ENCODE measurements around the gene FAM107B.
"Not testable (repeated sequence)": the region's sequence is repeated elsewhere in the genome, so short reads cannot be mapped to it uniquely, and the experiment has no call there.

The FAM107B gene

DNA sequence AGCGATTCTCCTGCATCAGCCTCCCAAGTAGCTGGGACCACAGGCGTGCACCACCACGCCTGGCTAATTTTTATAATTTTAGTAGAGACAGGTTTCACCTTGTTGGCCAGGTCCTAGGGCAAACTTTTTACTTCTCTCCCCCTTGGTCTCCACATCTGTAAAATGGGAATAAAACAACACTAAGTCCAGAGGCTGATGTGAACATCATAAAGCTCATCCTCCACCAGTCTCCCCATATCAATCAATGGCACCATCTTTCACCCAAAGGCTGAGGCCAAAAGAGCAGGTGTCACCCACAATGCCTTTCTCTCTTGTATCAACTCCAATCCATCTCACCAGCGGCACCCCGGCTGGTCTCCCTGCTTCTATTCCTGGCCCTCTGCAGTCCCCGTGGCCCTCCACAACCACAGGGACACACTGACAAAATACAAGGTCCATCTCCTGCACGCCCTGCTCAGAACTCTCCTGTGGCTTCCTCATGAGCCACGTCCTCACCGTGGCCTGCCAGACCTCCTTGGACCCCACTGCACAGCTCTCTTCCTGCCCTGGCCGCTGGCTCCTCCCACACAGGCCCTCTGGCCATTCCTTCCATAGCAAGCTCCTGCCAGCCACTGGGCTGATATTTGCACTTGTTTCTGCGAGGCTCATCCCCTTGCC, 179.0 kb downstream of the FAM107B start:
- DNase-seq: no peak

DNA sequence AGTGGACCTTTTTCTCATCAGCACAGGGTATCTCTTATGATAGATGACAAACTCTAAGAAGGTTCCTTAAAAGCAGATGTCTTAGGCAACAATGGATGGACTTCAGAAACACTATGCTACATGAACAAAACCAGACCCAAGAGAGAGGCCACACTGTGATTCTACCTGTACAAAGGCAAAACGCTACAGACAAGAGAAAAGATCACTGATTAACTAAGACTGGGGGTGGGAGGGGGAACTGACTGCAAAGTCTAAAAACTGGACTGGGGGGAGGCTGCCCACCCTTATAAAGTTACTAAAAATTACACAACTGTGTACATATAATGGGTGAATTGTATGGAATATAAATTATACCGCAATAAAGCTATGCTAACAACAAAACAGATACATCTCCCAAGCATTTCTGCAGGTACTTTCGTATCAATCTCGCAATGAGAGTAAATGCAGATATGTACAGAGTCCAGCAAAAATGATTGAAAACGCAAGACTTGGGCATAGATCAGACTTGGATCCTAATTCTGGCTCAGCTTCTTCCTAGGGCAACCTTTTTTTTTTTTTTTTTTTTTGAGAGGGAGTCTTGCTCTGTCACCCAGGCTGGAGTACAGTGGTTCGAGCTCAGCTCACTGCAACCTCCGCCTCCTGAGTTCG, 179.7 kb downstream of the FAM107B start:
- DNase-seq: no peak

DNA sequence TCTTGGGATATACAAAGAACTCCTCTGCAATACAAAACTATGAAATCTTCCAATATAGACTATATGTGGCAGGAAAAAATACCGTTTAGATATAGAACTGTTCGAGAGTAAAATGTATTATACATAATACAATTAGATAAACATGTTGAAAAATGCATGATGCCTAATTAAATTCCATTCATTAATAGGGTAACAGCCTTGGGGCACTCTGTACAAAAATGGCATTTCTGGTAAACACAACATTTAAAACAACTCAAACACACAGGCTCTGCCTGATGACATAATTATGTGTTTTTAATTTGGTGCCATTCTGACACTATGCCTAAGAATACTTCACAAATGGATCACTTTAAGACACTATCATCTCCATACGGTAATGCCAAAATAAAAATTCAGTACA, 180.9 kb downstream of the FAM107B start:
- no peak for DNase-seq

DNA sequence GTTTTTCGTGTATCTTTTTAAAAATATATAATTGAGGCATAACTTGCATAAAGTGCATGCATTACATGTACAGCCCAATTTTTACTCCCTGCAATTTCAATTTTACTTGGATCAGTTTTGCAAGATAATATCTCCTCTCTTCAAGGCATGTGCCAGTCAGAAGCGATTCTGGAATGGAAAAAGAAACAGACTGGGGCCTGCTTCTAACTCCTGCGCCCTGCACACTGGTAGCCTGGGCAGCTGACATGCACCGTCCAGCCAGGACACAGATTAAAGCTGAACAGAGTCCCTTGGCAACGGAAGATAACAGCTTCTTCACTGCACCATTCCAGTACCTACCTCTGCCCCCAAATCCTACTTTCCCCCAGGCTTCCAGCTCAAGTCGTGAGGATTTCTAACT, 182.1 kb downstream of the FAM107B start:
- no peak for DNase-seq

DNA sequence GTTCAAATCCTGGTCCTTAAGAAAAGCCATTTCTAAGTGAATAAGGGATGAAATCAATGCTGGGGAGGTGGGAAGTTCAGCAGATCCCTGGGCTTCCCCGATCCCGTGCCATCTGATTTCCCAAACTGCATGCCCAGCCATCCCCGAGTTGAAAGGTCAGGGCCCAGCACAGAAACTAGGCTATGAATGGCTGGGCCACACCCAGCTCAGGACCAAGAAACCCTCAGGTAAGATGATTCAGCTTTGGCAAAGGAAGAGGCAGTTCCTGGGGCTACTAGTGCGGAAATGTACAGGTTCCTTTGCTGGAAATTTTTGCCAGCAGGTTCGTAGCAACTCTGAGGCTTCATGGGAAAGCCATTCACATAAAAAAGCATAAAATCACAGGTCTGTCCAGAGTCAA, 182.7 kb downstream of the FAM107B start:
- no peak for DNase-seq

DNA sequence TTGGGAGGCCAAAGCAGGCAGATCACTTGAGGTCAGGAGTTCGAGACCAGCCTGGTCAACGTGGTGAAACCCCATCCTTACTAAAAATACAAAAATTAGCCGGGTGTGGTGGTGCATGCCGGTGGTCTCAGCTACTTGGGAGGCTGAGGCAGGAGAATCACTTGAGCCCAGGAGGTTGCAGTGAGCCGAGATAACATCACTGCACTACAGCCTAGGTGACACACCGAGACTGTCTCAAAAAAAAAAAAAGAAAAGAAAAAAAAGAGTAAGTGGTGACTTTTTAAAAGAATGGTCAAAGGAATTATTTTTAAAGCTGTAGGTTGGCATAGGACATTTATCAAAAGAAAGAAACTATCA, 185.8 kb downstream of the FAM107B start:
- not testable (repeated sequence) for DNase-seq

DNA sequence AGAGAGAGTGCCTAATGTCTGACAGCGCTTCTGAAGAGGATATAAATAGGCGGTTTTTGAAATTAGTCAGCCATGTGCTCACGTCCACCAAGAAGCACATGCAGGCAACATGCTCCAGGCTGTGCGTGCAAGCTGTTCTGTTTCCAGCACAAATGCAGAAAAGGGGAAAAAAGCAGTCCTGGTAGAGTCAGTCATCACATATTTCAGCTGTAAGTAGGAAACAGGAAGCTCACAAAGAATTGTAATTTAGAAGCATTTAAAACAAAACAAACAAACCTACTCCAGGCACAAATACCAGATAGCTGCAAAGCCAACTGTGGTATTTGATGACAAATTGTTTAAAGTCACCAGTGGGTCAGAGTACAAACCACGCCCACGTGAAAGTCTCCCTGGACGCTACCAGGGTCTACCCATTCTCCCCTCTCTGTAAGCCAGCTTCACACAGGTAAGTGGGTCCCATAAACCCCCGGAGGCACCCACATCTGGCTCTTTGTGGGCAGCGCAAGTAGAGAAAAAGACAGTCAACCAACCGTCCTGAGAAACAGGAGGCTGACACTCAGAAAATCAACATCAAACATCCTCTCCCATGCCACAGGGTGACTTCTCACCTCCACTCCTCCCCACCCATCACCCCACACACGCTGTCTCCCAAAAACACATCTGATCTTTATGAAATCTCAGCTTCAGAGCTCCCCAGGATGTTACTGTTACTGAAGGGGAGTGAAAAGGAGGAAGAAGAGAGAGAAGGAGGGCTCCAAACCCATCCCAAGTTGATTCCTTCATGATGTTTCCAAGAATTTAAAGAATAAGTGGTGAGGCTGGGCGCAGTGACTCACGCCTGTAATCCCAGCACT, 186.4 kb downstream of the FAM107B start:
- DNase-seq: peak; percentile 98

DNA sequence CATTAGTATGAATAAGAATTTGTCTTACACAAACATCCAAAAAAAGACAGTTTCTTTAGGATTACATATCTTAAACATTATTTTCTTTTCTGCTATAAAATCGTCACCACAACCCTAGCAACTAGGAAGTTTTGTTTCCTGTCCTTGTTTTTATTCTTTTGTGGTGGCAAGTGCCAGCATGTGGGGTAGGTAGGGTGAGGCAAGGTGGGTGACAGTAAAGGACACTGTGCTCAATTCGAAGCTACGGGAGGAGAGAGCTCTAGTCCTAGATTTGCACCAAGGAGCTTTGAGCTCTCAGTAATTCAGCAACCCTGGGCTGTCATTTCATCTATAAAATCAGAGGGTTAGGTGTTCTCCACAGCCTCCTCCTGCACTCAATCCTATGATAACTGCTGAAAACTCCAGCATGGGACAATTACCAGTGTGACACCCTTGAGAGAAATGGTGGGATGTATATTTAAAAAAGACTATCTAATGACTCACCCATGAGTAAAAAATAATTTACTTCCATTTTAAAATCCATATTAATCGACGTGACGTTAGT, 187.1 kb downstream of the FAM107B start:
- no peak for DNase-seq

DNA sequence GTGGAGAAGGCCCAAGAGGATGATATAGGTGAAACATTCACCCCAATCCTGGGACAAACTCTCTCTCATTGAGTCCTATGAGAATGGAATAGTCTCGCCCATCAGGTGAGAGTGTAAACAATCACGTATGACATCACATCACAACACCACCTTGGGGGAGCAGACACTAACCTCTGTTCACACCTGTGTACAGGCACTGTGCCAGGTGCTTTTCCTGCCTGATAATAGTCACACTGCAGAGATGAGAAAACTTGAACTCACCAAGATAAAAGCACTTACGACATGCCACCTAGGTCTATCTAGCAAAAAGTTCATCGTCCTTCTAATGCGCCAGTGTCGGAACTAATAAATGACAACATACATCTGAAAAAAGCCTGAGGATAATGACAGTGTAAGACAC, 187.8 kb downstream of the FAM107B start:
- DNase-seq: no peak

DNA sequence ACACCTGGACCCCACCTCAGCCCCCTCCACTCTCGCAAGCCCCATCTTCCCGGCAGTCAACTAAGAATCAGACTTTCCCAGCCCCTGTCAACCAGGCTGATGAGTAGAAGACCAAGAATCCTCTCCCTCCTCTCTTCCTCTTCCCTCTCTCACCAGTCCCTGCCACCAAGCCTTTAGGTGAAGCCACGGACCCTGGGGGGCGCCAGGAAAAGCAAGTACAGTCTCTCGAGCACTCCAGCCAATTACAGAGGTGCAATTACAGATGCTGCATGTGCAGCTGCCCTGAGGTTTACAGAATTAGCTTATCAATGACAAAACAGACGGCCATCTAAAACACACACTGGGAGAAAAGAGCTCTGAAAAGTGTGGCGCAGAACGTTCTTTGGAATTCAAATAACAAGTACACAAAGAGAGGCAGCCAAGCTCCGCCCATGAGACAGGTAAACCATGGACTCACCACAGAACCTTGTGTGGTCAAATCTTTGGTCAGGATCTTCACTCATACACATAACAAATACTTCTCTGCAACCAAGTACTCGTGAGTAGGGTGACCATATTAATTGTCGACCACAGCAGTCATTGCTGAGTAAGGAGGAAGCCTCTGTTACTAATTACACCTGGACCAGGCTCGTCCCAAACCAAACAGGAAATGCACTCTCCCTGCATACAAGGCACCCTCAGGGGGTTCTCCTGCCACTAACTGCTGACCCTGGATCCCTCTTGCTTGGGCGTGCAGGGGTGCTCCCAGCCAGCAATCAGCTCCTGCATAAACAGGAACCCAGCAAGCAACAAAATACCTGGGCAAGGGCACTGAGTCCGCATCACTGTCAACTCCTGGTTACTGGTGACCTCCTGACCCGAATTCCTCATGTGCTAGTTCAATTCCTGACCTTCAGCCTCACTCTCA, 189.2 kb downstream of the FAM107B start:
- no peak for DNase-seq

DNA sequence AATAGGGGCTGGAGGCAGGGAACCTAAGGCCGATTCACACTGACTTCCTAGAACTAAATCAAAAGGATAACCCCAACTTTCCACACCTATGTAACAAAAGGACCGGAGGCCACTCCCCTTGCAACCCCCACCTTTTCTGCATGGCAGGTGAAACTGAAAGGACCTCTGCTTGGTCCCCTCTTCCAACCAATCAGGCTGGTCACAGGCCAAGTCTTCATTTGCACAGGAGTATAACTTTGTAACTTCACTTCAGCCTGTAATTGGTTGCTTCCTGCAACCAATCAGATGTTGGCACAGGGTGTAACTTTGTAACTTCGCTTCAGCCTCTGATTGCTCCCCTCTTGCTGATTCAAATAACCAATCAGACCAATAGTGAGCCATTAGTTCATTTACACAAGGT, 190.0 kb downstream of the FAM107B start:
- DNase-seq: no peak

DNA sequence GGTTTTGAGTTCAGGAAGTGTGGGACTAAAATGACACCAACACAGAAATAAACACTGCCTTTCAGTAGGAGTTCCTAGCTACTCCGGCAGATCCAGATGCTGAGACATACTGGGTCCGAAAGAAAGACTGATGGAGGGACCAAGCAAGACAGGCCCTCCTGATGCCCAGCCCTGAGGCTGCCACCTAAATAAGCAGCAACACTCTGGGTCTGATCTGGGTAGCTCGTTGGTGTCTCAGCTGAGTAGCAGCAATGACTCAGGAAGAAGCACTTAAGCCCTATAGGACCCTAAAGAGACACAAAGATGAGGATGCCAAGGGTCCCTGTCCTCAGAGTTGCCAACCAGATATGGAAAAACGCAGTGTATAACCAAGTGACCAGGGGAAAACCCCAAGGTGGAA, 190.7 kb downstream of the FAM107B start:
- no peak for DNase-seq

DNA sequence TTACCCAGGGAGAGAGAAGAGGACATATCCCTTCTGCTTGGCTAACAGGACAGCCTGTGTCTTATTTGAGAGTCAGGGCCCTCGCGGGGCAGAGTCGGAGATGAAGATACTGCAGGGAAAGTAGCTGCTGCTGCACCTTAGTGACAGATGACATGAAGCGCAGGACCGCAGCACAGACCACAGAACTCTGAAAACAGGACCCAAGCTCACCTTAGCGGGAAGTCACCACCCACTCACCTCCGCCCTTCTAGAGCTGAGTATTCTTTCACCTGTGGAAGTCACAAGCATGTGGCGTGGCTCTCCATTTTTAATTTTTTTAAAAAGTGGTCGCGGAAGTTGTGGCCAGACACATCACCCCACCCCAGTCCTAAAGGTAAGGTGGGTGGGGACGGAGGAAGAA, 191.4 kb downstream of the FAM107B start:
- DNase-seq: no peak

DNA sequence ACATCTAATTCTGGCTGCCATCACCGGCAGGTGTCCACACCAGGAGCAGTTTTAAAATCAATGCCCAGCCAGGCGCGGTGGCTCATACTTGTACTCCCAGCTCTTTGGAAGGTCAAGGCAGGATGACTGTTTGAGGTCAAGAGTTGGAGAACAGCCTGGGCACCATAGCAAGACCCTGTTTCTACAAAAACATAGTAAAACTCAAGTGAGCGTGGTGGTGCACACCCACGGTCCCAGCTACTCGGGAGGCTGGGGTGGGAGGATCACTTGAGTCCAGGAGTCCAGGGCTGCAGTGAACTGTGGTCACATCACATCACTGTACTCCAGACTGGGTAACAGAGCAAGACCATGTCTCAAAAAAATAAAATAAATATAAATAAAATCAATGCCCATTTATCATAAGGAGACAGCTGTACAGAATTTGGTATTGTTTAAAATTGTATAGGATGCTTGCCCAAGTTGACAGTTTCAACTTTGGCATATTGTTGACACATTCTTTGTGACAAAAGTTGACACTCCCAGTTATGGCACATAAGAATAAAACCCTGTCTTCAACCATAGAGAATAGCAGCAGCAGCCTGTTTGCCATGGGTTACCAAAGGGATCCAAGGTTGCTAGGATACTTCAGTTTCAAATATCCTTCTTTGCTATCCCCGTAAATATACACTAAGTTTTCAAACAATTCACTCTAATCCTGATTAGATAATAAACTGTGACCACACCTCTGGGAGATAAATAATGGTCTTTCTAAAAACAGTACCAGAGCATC, 193.0 kb downstream of the FAM107B start:
- no peak for DNase-seq

DNA sequence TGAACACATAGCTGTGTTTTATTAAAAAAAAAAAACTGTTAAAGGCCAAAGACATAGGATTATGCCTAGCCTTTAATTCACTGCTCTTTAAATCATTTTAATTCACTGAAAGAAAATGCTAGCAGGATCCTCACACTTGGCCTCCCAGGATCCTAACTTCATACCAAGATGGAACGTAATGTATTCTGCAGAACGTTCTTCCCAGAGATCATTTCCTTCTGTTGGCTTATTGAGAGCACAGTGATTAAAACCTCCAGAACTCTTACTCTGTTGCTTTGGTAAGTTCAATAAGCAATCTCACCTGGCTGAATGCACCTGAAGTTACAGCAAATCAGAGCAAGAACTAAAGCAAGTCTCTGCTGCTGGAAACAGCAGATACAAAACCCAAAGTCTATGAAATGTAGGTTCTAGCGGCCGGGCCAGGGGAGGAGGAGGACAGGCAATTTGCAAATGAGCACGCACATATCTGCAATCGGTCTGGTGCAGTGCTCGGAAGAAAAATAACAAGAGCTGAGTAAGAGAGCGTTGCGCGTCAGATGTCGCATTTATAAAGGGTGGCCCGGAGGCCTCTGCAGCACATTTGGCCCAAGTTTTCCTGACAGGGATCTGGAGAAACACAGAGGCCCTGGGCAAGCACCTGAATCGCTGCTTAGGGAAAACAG, 193.9 kb downstream of the FAM107B start:
- DNase-seq: no peak

DNA sequence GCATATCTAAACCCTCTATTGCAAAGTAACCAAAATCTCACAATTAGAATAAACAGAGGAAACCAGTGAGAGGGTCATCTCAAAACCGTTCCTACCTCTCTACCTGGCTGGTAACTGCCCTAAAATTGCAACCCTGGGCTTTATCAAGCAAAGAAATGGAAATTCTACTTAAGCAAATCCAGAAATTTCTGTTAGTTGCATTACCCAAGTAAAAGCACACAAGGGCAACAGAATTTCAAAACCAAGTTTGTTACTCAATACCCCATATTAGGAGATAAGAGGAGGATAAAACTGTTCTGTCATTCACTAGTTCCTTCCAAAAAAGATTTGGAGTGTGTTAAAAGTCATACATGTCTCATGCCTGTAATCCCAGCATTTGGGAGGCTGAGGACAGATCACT, 195.3 kb downstream of the FAM107B start:
- no peak for DNase-seq

DNA sequence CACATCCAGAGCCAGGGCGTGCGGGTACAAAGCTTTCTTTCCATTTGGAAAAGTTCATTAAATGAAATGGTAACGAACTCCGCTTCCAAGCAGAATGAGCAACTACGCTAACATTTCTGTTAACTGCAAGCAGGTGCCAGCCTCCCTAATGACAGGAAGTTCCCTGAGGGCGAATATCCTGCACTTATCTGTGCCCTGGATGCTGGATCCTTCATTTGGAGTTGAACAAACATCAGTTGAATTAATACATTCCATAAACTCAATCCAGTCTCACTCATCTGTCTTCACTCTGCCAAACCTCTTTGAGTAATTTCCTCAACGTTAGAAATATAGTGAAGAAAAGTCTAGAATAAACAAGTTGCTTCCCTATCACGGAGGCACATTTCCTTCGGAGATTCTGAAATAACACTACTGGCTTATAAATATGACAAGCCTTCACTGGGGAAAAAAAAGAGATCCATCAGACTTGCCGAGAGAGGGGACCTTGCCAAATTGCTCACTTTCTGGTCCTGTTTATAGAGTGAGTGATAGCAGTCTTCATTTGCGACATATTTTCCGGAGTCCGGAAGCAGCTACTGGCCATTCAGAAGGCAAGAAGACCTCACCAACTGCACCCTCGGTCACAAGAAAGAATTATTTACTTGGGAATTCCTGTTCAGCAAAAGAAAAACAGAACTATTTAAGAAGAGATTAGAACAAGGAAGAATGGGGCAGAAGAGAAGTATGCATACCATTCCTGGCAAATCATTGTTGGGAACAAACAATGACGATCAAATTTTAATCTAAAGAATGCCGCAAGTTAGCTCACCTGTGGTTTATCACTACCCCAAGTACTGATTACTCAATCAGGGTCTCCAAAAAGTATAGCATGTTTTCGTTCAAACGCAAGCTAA, 196.4 kb downstream of the FAM107B start:
- DNase-seq: no peak

DNA sequence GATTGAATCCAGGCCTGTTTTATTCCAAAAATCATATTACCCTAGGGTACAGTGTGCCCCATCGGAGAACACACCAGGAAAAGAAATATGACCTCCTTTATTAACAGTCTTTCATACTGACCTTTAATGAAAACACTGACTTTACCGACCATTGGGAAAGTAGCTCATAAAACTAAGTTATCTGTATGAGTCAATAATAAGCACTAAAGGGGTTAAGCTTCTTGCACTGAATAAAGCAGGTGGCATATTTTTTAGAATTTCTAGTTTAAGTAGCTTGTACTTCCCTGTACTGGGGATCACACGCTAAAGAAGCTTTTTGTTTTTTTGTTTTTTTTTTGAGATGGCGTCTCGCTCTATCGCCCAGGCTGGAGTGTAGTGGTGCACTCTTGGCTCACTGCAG, 199.8 kb downstream of the FAM107B start:
- no peak for DNase-seq

DNA sequence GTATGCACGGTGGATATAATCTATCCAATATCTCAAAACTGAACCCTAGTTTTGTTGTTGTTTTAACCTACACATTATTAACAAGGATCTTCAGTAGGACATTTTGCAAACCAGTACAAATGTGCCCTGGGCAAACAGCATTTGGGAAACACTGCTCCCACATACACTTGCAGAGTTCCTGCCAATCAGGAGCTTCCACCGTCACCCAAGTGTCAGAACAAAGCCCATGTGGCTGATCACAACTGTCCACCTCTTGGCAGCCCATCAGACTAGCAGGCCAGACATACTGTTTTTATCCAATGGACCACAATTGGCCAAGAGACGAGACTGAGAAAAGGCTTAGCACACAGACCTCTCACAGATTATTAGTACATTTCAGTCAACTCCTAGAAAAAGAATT, 200.4 kb downstream of the FAM107B start:
- no peak for DNase-seq

DNA sequence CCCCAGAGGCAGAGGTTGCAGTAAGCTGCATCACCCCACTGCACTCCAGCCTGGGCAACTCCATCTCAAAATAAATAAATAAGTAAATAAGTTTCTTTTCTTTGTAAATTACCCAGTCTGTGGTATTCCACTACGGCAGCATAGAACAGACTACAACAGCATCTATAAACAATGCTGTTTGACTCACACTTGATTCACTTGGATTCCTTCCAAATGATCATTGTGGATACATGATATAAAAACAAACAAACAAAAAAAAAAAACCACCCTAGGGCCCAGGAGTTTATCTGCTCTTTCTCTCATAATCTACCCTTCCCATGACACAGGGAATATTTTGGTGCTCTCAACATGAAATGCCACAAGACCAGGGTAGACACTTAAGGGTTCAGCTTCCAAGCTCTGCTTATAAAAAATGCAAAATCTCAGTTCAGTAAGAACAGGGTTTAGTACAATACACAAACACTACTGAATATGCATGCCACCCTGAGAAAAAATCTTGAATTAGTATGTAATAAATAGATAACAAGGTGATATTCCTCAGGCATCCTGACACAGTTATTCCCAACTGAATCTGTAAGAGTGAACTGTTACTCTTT, 200.9 kb downstream of the FAM107B start:
- DNase-seq: peak; percentile 48

All from fibroblast of skin of right quadriceps (primary cell).